ENCODE data around the gene CD200R1. TPM values are rescaled to one million over a fixed set of nuclear protein-coding genes. Genes with fewer than 3 reads are reported as not detected.

The CD200R1 gene
- total and polyA plus RNA-seq, 9 of the 15 experiments (the other 6 are each of a cell fraction or from before 2014, with no cell fraction given), result 0.04 to 0.23 (median 0.09) TPM; not detected in 5

DNA sequence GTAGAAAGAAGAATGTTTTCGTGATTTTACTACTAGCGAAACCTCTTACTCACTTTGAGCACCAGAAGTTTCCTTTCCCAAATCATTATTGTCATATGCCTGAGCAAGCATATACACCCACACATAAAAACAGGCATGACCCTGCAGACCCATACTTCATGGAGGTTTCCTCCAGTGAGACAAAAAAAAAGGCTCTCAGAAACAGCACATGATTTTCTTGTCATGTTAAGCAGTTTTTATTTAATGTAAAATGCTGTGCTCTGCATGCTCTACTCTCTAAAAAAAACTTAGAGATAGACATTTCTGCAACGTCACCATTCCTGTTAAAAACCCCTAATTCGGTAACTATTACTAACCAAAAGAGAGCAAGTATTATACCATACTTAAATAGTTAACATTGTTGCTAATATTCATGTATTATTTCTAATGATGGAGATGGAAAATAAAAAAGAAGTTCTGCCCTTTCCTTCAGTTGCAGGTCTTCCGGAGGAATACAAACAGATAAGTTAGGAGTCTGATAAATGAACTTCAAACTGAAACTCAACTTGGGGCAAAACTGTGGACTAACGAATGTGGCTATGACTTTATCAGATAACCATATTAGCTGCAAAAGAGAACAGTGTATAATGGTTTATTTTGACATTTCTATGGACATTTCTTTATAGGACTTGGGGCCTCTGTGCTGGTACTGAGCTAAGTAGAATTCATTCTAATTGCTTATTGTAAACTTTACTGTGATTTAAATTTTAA is 15.9 kb downstream of the CD200R1 start:
- ChIA-PET POLR2A (no interaction called here), CTCF (ENCODE audit: low intra/inter-chr PET ratio) (no interaction called here)
- H2AFZ ChIP-seq (ENCODE audit: low read depth, low read length), result peak overlapping the region; percentile 78
- 6% methylated on average over 6 of the region's 6 CpGs for WGBS (ENCODE audit: insufficient coverage, low coverage, missing lambda C conversion rate)
- DNase-seq (ENCODE audit: extremely low read depth in 1 of 4, low spot score in 3 of 4), result peak in 2 of 4 experiments; percentile 6 to 23
- H3K36me3 ChIP-seq (ENCODE audit: control insufficient read depth, insufficient read depth, low read length), result no peaks in the 10 kb centered on the region
- peak overlapping the region; percentile 29; the same call in 1 of the 2 replicates for H3K4me2 ChIP-seq (ENCODE audit: insufficient read depth, low read length)
- H4K20me1 ChIP-seq (replicated peaks; ENCODE audit: control insufficient read depth, insufficient read depth, low read length), result no peaks in the 10 kb centered on the region
- in situ Hi-C loops (cut with MboI), result no loop called here
- peak overlapping the region; percentile 55; the same call in 1 of the 3 replicates for H3K27ac ChIP-seq (ENCODE audit: extremely low read depth, low read depth, low read length)
- no TSS peak for BruUV-seq (replicated peaks)
- H3K4me1 ChIP-seq (replicated peaks in 1 of 2; ENCODE audit: control insufficient read depth in 2 of 2, insufficient read depth in 2 of 2, low read length in 2 of 2), result no peaks in the 10 kb centered on the region; a peak in 1 of 5 replicates
- H3K9me1 ChIP-seq (ENCODE audit: control insufficient read depth, insufficient read depth, low read length), result no peaks in the 10 kb centered on the region
- H3K9me3 ChIP-seq (replicated peaks; ENCODE audit: control insufficient read depth, insufficient read depth, low read depth, low read length), result no peaks in the 10 kb centered on the region
- peak; percentile 26 for FAIRE-seq
- no peaks in the 10 kb centered on the region for H3K27me3 ChIP-seq (ENCODE audit: control insufficient read depth in 2 of 2, insufficient read depth in 2 of 2, low read length in 2 of 2)
- H3K9ac ChIP-seq (ENCODE audit: insufficient read depth in 1 of 2, low read depth in 2 of 2, low read length in 2 of 2), result peak overlapping the region in 1 of 2 experiments; percentile 34; a peak in 1 of 4 replicates
- 0 out of 2 replicates have a peak, but pooled peaks have one; percentile 8 for TF ChIP-seq MAFF (IDR thresholded peaks at IDR 0.05; ENCODE audit: low read length)
- TF ChIP-seq MAFG (tag; conservative IDR thresholded peaks at IDR 0.05), result peak; percentile 61
- no peak for TF ChIP-seq NR2F6 (CRISPR knock-in tag; IDR thresholded peaks at IDR 0.05)
- TF ChIP-seq C11orf30 (IDR thresholded peaks at IDR 0.05; ENCODE audit: low read depth), result peak; percentile 57
- 0 out of 2 replicates have a peak, but pooled peaks have one; percentile 28 for TF ChIP-seq BACH1 (tag; IDR thresholded peaks at IDR 0.05)
- TF ChIP-seq SNAPC5 (CRISPR knock-in tag; IDR thresholded peaks at IDR 0.05), result no peak
- TF ChIP-seq FOXJ3 (CRISPR knock-in tag; IDR thresholded peaks at IDR 0.05), result no peak
- no peak for TF ChIP-seq CREB1 (IDR thresholded peaks at IDR 0.05)
- TF ChIP-seq CREB1 (CRISPR knock-in tag; IDR thresholded peaks at IDR 0.05), result no peak
- peak; percentile 76 for TF ChIP-seq ZNF316 (IDR thresholded peaks at IDR 0.05)
- TF ChIP-seq, protein P1, sequence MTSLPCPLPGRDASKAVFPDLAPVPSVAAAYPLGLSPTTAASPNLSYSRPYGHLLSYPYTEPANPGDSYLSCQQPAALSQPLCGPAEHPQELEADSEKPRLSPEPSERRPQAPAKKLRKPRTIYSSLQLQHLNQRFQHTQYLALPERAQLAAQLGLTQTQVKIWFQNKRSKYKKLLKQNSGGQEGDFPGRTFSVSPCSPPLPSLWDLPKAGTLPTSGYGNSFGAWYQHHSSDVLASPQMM (CRISPR knock-in tag; IDR thresholded peaks at IDR 0.05), result no peak
- no peak for TF ChIP-seq SAP30 (IDR thresholded peaks at IDR 0.05; ENCODE audit: borderline replicate concordance, insufficient read depth, low read depth, low read length, poor library complexity, severe bottlenecking)
- peak; percentile 28; the same call in 1 of the 2 replicates for TF ChIP-seq DPF2 (IDR thresholded peaks at IDR 0.05)
- no peak for TF ChIP-seq MAZ (CRISPR knock-in tag; conservative IDR thresholded peaks at IDR 0.05 in 1 of 2, IDR thresholded peaks at IDR 0.05 in 1 of 2)
- TF ChIP-seq PHB (CRISPR knock-in tag; IDR thresholded peaks at IDR 0.05), result no peak
- TF ChIP-seq SREBF1 (IDR thresholded peaks at IDR 0.05; ENCODE audit: borderline replicate concordance, low read depth, low read length), result no peak
- no peak for TF ChIP-seq GTF2F1 (IDR thresholded peaks at IDR 0.05; ENCODE audit: low read depth, low read length)
- TF ChIP-seq ZNF79 (CRISPR knock-in tag; IDR thresholded peaks at IDR 0.05; ENCODE audit: low read depth), result peak; percentile 56; the same call in 1 of the 2 replicates
- no peak for TF ChIP-seq ATF1 (CRISPR knock-in tag; IDR thresholded peaks at IDR 0.05)
- TF ChIP-seq ATF1 (tag; IDR thresholded peaks at IDR 0.05), result peak; percentile 35; the same call in 1 of the 2 replicates
- TF ChIP-seq NFE2 (IDR thresholded peaks at IDR 0.05; ENCODE audit: low read depth), result peak; percentile 6; the same call in 1 of the 2 replicates
- TF ChIP-seq, protein P2, sequence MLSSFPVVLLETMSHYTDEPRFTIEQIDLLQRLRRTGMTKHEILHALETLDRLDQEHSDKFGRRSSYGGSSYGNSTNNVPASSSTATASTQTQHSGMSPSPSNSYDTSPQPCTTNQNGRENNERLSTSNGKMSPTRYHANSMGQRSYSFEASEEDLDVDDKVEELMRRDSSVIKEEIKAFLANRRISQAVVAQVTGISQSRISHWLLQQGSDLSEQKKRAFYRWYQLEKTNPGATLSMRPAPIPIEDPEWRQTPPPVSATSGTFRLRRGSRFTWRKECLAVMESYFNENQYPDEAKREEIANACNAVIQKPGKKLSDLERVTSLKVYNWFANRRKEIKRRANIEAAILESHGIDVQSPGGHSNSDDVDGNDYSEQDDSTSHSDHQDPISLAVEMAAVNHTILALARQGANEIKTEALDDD (IDR thresholded peaks at IDR 0.05), result peak; percentile 75
- ATAC-seq, result peak; percentile 56
- no peaks in the 10 kb centered on the region for H3K79me2 ChIP-seq (ENCODE audit: control insufficient read depth, insufficient read depth, low read length)
- H3K4me3 ChIP-seq, result no peak overlapping the region
- intact Hi-C loops (cut with micrococcal nuclease), result no loop called here

Data from K562 (cell line).